Stimulated activated naive CD8-positive, alpha-beta T cell treated with anti-CD3 and anti-CD28 coated beads, Interleukin-15, amount 100 ng/mL, for 72 hours (primary cell): ENCODE results near the gene GRIA2.
"Not testable (repeated sequence)": the region's sequence is repeated elsewhere in the genome, so short reads cannot be mapped to it uniquely, and the experiment has no call there.

Experiments
- ATAC-seq: fragments of 150-1000 bp; cut with Tn5 transposase; 2 replicates; pipeline ENCODE4 v1.10.0; 2021; ENCODE audit warnings: mild to moderate bottlenecking, moderate library complexity
- DNase-seq, 2 donors: peaks; one replicate each; pipeline ENCODE4 v3.0.0; 2021 to 2022
- H3K27ac Mint-ChIP-seq, 2 donors: one replicate each; pipeline ENCODE4 v1.8.0; 2022; ENCODE audit warnings: mild to moderate bottlenecking in 2 of 2, mixed read lengths in 2 of 2, moderate library complexity in 2 of 2
- H3K27me3 Mint-ChIP-seq: one replicate; pipeline ENCODE4 v1.8.0; 2022; ENCODE audit warnings: mixed read lengths
- H3K4me1 Mint-ChIP-seq: one replicate; pipeline ENCODE4 v1.8.0; 2022; ENCODE audit warnings: mild to moderate bottlenecking, mixed read lengths
- H3K4me3 Mint-ChIP-seq, 2 donors: one replicate each; pipeline ENCODE4 v1.8.0; 2022; ENCODE audit warnings: mild to moderate bottlenecking in 2 of 2, mixed read lengths in 2 of 2, moderate library complexity in 1 of 2
- H3K9me3 Mint-ChIP-seq, 2 donors: one replicate each; pipeline ENCODE4 v1.8.0; 2022; ENCODE audit warnings: mixed read lengths in 2 of 2

GRIA2 gene

GRCh38 chr4:157220371-157220881 lies at the start of gene GRIA2:
GRIA2 (plus strand) TSS chr4:157220728; CDS start chr4:157221043, 315 bp downstream.
- DNase-seq (peak; percentile 10 to 17), ATAC-seq (peak; percentile 45)
- Mint-ChIP-seq H3K4me3 (no peak within 1 kb of the TSS), H3K4me1 (peaks cover 6% of the 10 kb centered on the region), H3K27ac (no peak within 1 kb of the TSS), H3K27me3 (peaks cover 42% of the 10 kb centered on the region), H3K9me3 (peaks cover 9 to 15% of the 10 kb centered on the region in 2 donors)

GRCh38 chr4:157172011-157172410 lies 48.5 kb upstream of the GRIA2 start:
- Mint-ChIP-seq H3K4me1 (no peaks in the 10 kb centered on the region), H3K27ac (no peak overlapping the region), H3K4me3 (no peak overlapping the region), H3K9me3 (no peaks in the 10 kb centered on the region), H3K27me3 (no peaks in the 10 kb centered on the region)
- ATAC-seq (no peak), DNase-seq (no peak)

- DNase-seq, H3K27ac Mint-ChIP-seq, H3K4me3 Mint-ChIP-seq, ATAC-seq, H3K27me3 Mint-ChIP-seq, H3K4me1 Mint-ChIP-seq, H3K9me3 Mint-ChIP-seq: not testable (repeated sequence)
Measured at GRCh38 chr4:157180268-157180667, 40.3 kb upstream of the GRIA2 start.

GRCh38 chr4:157184300-157184699 lies 36.2 kb upstream of the GRIA2 start:
- ATAC-seq, result no peak
- H3K27ac Mint-ChIP-seq, result no peak overlapping the region
- H3K4me3 Mint-ChIP-seq, result no peak overlapping the region
- no peaks in the 10 kb centered on the region for H3K27me3 Mint-ChIP-seq
- no peaks in the 10 kb centered on the region for H3K4me1 Mint-ChIP-seq
- peaks cover 7 to 13% of the 10 kb centered on the region in 2 donors for H3K9me3 Mint-ChIP-seq
- no peak for DNase-seq

- H3K9me3 Mint-ChIP-seq, result peaks cover 15 to 22% of the 10 kb centered on the region in 2 donors
- no peaks in the 10 kb centered on the region for H3K4me1 Mint-ChIP-seq
- no peak for DNase-seq
- no peaks in the 10 kb centered on the region for H3K27me3 Mint-ChIP-seq
- no peak overlapping the region for H3K27ac Mint-ChIP-seq
- no peak for ATAC-seq
- H3K4me3 Mint-ChIP-seq, result no peak overlapping the region
Measured at GRCh38 chr4:157185363-157185762, 35.2 kb upstream of the GRIA2 start.

- no peaks in the 10 kb centered on the region for H3K9me3 Mint-ChIP-seq
- H3K4me1 Mint-ChIP-seq, result no peaks in the 10 kb centered on the region
Measured at GRCh38 chr4:157195374-157195773, 25.2 kb upstream of the GRIA2 start.

GRCh38 chr4:157196046-157196445 lies 24.5 kb upstream of the GRIA2 start:
- Mint-ChIP-seq H3K27me3 (no peaks in the 10 kb centered on the region), H3K9me3 (no peaks in the 10 kb centered on the region), H3K4me3 (no peak overlapping the region), H3K4me1 (no peaks in the 10 kb centered on the region), H3K27ac (no peak overlapping the region)
- ATAC-seq (no peak), DNase-seq (no peak)

More at GRCh38 chr4:157195374-157195773, 25.2 kb upstream of the GRIA2 start:
- H3K4me3 Mint-ChIP-seq, result no peak overlapping the region
- H3K27ac Mint-ChIP-seq, result no peak overlapping the region
- DNase-seq (no peak), ATAC-seq (no peak)
- no peaks in the 10 kb centered on the region for H3K27me3 Mint-ChIP-seq

GRCh38 chr4:157204634-157205244 lies 15.8 kb upstream of the GRIA2 start:
- H3K27me3 Mint-ChIP-seq, result no peaks in the 10 kb centered on the region
- H3K4me3 Mint-ChIP-seq, result no peak overlapping the region
- ATAC-seq (no peak), DNase-seq (no peak)
- H3K27ac Mint-ChIP-seq, result no peak overlapping the region
- H3K4me1 Mint-ChIP-seq, result no peaks in the 10 kb centered on the region
- peaks cover 0 to 6% of the 10 kb centered on the region in 2 donors for H3K9me3 Mint-ChIP-seq

GRCh38 chr4:157217708-157218107 lies 2.8 kb upstream of the GRIA2 start:
- Mint-ChIP-seq H3K27me3 (peaks cover 36% of the 10 kb centered on the region), H3K27ac (no peak overlapping the region), H3K4me3 (no peak overlapping the region), H3K9me3 (peaks cover 5 to 12% of the 10 kb centered on the region in 2 donors), H3K4me1 (peaks cover 6% of the 10 kb centered on the region)
- ATAC-seq (no peak), DNase-seq (no peak)

GRCh38 chr4:157219711-157220370 lies 687 bp upstream of the GRIA2 start:
- DNase-seq, result no peak
- H3K9me3 Mint-ChIP-seq, result peaks cover 9 to 15% of the 10 kb centered on the region in 2 donors
- ATAC-seq, result no peak
- peaks cover 6% of the 10 kb centered on the region for H3K4me1 Mint-ChIP-seq
- peaks cover 42% of the 10 kb centered on the region for H3K27me3 Mint-ChIP-seq
- no peak overlapping the region for H3K4me3 Mint-ChIP-seq
- H3K27ac Mint-ChIP-seq, result no peak overlapping the region

GRCh38 chr4:157221426-157221894 lies 932 bp downstream of the GRIA2 start:
- Mint-ChIP-seq H3K27ac (no peak overlapping the region), H3K4me1 (peaks cover 6% of the 10 kb centered on the region), H3K9me3 (peaks cover 9 to 15% of the 10 kb centered on the region in 2 donors), H3K4me3 (peak overlapping the region; percentile 27 to 42), H3K27me3 (peaks cover 42% of the 10 kb centered on the region)
- DNase-seq, result no peak
- no peak for ATAC-seq

GRCh38 chr4:157221895-157222770 lies 1.6 kb downstream of the GRIA2 start:
- ATAC-seq, result no peak
- Mint-ChIP-seq H3K4me3 (peak overlapping the region; percentile 27 to 42), H3K9me3 (peaks cover 9 to 15% of the 10 kb centered on the region in 2 donors), H3K27me3 (peaks cover 42% of the 10 kb centered on the region), H3K4me1 (peaks cover 6% of the 10 kb centered on the region), H3K27ac (no peak overlapping the region)
- DNase-seq, result no peak

GRCh38 chr4:157222771-157223160 lies 2.2 kb downstream of the GRIA2 start:
- Mint-ChIP-seq H3K27ac (no peak overlapping the region), H3K4me1 (peaks cover 6% of the 10 kb centered on the region), H3K4me3 (no peak overlapping the region), H3K27me3 (peaks cover 42% of the 10 kb centered on the region), H3K9me3 (peaks cover 9 to 15% of the 10 kb centered on the region in 2 donors)
- no peak for ATAC-seq
- no peak for DNase-seq

GRCh38 chr4:157223456-157223855 lies 2.9 kb downstream of the GRIA2 start:
- H3K9me3 Mint-ChIP-seq, result peaks cover 9 to 15% of the 10 kb centered on the region in 2 donors
- no peak overlapping the region for H3K27ac Mint-ChIP-seq
- peaks cover 6% of the 10 kb centered on the region for H3K4me1 Mint-ChIP-seq
- no peak for DNase-seq
- no peak for ATAC-seq
- H3K4me3 Mint-ChIP-seq, result no peak overlapping the region
- peaks cover 42% of the 10 kb centered on the region for H3K27me3 Mint-ChIP-seq

- H3K4me3 Mint-ChIP-seq, result no peak overlapping the region
- DNase-seq, result no peak
- H3K27me3 Mint-ChIP-seq, result peaks cover 32% of the 10 kb centered on the region
- H3K9me3 Mint-ChIP-seq, result peaks cover 9 to 15% of the 10 kb centered on the region in 2 donors
- peaks cover 6% of the 10 kb centered on the region for H3K4me1 Mint-ChIP-seq
- no peak for ATAC-seq
- H3K27ac Mint-ChIP-seq, result no peak overlapping the region
Measured at GRCh38 chr4:157225096-157225495, 4.6 kb downstream of the GRIA2 start.
